Measurements from ENCODE around the gene PCNX2. TPM values are rescaled to one million over a fixed set of nuclear protein-coding genes. Genes with fewer than 3 reads are reported as not detected.

Gene PCNX2
- polyA plus RNA-seq, 3 donors = 0.29 to 7.9 (median 0.62) TPM

DNA sequence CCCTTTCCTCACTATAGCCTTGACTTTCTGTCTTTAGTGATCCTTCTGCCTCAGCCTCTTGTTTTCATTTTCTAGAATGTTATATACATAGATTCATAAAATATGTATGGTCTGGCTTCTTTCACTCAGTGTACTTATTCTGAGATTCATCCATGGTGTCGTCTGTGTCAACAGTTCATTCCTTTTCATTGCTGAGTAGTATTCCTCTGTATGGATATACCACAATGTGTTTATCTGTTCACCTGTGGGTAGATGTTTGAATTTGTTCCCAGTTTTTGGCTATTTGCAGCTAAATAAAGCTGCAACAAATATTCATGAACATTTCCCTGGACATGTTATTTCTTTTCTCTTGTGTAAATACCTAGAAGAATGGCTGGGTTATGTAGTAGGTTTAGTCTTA lies 131.8 kb downstream of the PCNX2 start:
- H3K27me3 Mint-ChIP-seq (ENCODE audit: low read depth in 3 of 3) = no peaks in the 10 kb centered on the region
- intact Hi-C loops (cut with micrococcal nuclease) = no loop called here
- H2AFZ ChIP-seq (ENCODE audit: insufficient read depth, low read depth, low read length, poor library complexity, severe bottlenecking) = no peak overlapping the region
- peaks cover 9 to 18% of the 10 kb centered on the region in 2 donors for H3K36me3 Mint-ChIP-seq
- no peak overlapping the region for H3K9ac ChIP-seq (ENCODE audit: insufficient read depth, low read length, poor library complexity, severe bottlenecking)
- H3K36me3 ChIP-seq (replicated peaks in 1 of 2; ENCODE audit: control insufficient read depth in 1 of 2, insufficient read depth in 2 of 2, low read length in 2 of 2) = peaks cover 0 to 6% of the 10 kb centered on the region in 2 donors
- no CpG with 5 or more reads among the region's 1 CpG for WGBS (ENCODE audit: insufficient coverage)
- TF ChIP-seq, protein P1, sequence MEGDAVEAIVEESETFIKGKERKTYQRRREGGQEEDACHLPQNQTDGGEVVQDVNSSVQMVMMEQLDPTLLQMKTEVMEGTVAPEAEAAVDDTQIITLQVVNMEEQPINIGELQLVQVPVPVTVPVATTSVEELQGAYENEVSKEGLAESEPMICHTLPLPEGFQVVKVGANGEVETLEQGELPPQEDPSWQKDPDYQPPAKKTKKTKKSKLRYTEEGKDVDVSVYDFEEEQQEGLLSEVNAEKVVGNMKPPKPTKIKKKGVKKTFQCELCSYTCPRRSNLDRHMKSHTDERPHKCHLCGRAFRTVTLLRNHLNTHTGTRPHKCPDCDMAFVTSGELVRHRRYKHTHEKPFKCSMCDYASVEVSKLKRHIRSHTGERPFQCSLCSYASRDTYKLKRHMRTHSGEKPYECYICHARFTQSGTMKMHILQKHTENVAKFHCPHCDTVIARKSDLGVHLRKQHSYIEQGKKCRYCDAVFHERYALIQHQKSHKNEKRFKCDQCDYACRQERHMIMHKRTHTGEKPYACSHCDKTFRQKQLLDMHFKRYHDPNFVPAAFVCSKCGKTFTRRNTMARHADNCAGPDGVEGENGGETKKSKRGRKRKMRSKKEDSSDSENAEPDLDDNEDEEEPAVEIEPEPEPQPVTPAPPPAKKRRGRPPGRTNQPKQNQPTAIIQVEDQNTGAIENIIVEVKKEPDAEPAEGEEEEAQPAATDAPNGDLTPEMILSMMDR (IDR thresholded peaks at IDR 0.05) = no peak
- no peaks in the 10 kb centered on the region for H3K4me1 Mint-ChIP-seq
- H3K4me3 Mint-ChIP-seq = no peak overlapping the region
- H3K9me3 ChIP-seq (replicated peaks in 1 of 2; ENCODE audit: control insufficient read depth in 1 of 2, insufficient read depth in 1 of 2, low read length in 2 of 2) = peaks cover 0 to 4% of the 10 kb centered on the region in 2 donors
- no peaks in the 10 kb centered on the region for H4K20me1 ChIP-seq (ENCODE audit: insufficient read depth, low read length)
- no peak overlapping the region for H3K4me3 ChIP-seq (replicated peaks in 1 of 3; ENCODE audit: low read depth in 2 of 3, low read length in 3 of 3)
- H3K4me2 ChIP-seq (replicated peaks; ENCODE audit: extremely low read depth, low read length, poor library complexity, severe bottlenecking) = no peak overlapping the region
- H3K9me3 Mint-ChIP-seq = peaks cover 0 to 5% (median 3%) of the 10 kb centered on the region in 7 donors
- H3K4me1 ChIP-seq (ENCODE audit: control insufficient read depth in 1 of 2, insufficient read depth in 2 of 2, low read length in 2 of 2) = no peaks in the 10 kb centered on the region
- H3K27me3 ChIP-seq (ENCODE audit: control insufficient read depth in 2 of 2, insufficient read depth in 2 of 2, low read length in 2 of 2) = no peaks in the 10 kb centered on the region
- no peak overlapping the region for H3K27ac ChIP-seq (ENCODE audit: low read depth in 1 of 2, low read length in 2 of 2)
- no peaks in the 10 kb centered on the region for H3K79me2 ChIP-seq (ENCODE audit: insufficient read depth, low read length)
- no peak for DNase-seq
- no peak overlapping the region for H3K27ac Mint-ChIP-seq

DNA sequence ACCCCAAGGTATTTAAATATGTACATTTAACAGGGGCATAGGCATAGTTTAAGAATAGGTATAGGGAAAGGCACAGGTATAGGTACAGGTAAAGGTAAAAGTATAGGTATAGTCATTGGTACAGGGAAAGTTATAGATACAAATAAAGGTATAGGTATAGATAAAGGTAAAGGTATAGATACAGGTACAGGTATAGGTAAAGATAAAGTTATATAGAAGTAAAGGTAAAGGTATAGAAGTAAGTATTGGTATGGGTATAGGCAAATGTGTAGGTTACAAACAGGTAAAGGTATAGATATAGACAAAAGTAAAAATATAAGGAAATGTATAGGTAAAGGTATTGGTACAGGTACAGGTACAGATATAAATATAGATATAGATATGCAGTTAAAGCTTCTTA lies 137.2 kb downstream of the PCNX2 start:
- TF ChIP-seq, protein P1 (IDR thresholded peaks at IDR 0.05) = no peak
- Mint-ChIP-seq H3K9me3 (no peaks in the 10 kb centered on the region), H3K27ac (no peak overlapping the region), H3K36me3 (peaks cover 8 to 30% of the 10 kb centered on the region in 2 donors), H3K4me3 (no peak overlapping the region), H3K4me1 (no peaks in the 10 kb centered on the region), H3K27me3 (ENCODE audit: low read depth in 3 of 3) (no peaks in the 10 kb centered on the region)
- Histone ChIP-seq H4K20me1 (ENCODE audit: insufficient read depth, low read length) (no peaks in the 10 kb centered on the region), H3K4me1 (ENCODE audit: control insufficient read depth in 1 of 2, insufficient read depth in 2 of 2, low read length in 2 of 2) (no peaks in the 10 kb centered on the region), H3K27me3 (ENCODE audit: control insufficient read depth in 2 of 2, insufficient read depth in 2 of 2, low read length in 2 of 2) (no peaks in the 10 kb centered on the region), H3K4me2 (replicated peaks; ENCODE audit: extremely low read depth, low read length, poor library complexity, severe bottlenecking) (no peak overlapping the region), H3K9me3 (replicated peaks in 1 of 2; ENCODE audit: control insufficient read depth in 1 of 2, insufficient read depth in 1 of 2, low read length in 2 of 2) (no peaks in the 10 kb centered on the region), H3K4me3 (replicated peaks in 1 of 3; ENCODE audit: low read depth in 2 of 3, low read length in 3 of 3) (no peak overlapping the region), H3K36me3 (replicated peaks in 1 of 2; ENCODE audit: control insufficient read depth in 1 of 2, insufficient read depth in 2 of 2, low read length in 2 of 2) (peaks cover 0 to 6% of the 10 kb centered on the region in 2 donors), H3K79me2 (ENCODE audit: insufficient read depth, low read length) (no peaks in the 10 kb centered on the region), H3K27ac (ENCODE audit: low read depth in 1 of 2, low read length in 2 of 2) (no peak overlapping the region), H3K9ac (ENCODE audit: insufficient read depth, low read length, poor library complexity, severe bottlenecking) (no peak overlapping the region), H2AFZ (ENCODE audit: insufficient read depth, low read depth, low read length, poor library complexity, severe bottlenecking) (no peak overlapping the region)
- intact Hi-C loops (cut with micrococcal nuclease) = no loop called here
- DNase-seq = no peak

Measured in CD14-positive monocyte (primary cell).